ENCODE data around the gene TMCC2. TPM values are rescaled to one million over a fixed set of nuclear protein-coding genes. Genes with fewer than 3 reads are reported as not detected.

TMCC2 gene
- total and polyA plus RNA-seq, 2 of the 8 experiments (the other 6 are each of a cell fraction or from before 2014, with no cell fraction given): 6.7 to 6.8 TPM

- TF ChIP-seq CHD7 (IDR thresholded peaks at IDR 0.05; ENCODE audit: insufficient replicate concordance, low read length): no peak
- TF ChIP-seq MAX (IDR thresholded peaks at IDR 0.05): no peak
- no peak for TF ChIP-seq TBP (IDR thresholded peaks at IDR 0.05; ENCODE audit: low read depth, low read length)
- TF ChIP-seq POLR2AphosphoS5 (IDR thresholded peaks at IDR 0.05; ENCODE audit: low read depth, low read length): no peak
- no peak for TF ChIP-seq HDAC6 (IDR thresholded peaks at IDR 0.05; ENCODE audit: low read depth, low read length)
- TF ChIP-seq KDM4A (IDR thresholded peaks at IDR 0.05; ENCODE audit: low read depth, low read length, severe bottlenecking): no peak
- no peak for TF ChIP-seq BCL11A (IDR thresholded peaks at IDR 0.05; ENCODE audit: low read depth in 2 of 2, low read length in 2 of 2)
- TF ChIP-seq POU5F1 (IDR thresholded peaks at IDR 0.05; ENCODE audit: low read depth, low read length): no peak
- TF ChIP-seq GTF2F1 (IDR thresholded peaks at IDR 0.05; ENCODE audit: borderline replicate concordance, low read depth, low read length): no peak
- no peak for TF ChIP-seq USF2 (IDR thresholded peaks at IDR 0.05; ENCODE audit: low read length)
- TF ChIP-seq NRF1 (IDR thresholded peaks at IDR 0.05; ENCODE audit: low read depth, low read length): no peak
Observed at GRCh38 chr1:205287076-205287475, 59.3 kb downstream of the TMCC2 start (continued).

Data from H1 (cell line).